ENCODE results near the gene NHEJ1. TPM values are rescaled to one million over a fixed set of nuclear protein-coding genes. Genes with fewer than 3 reads are reported as not detected.

Gene NHEJ1
- total RNA-seq, 1 experiment from 2014 or later, result 20.8 TPM

DNA sequence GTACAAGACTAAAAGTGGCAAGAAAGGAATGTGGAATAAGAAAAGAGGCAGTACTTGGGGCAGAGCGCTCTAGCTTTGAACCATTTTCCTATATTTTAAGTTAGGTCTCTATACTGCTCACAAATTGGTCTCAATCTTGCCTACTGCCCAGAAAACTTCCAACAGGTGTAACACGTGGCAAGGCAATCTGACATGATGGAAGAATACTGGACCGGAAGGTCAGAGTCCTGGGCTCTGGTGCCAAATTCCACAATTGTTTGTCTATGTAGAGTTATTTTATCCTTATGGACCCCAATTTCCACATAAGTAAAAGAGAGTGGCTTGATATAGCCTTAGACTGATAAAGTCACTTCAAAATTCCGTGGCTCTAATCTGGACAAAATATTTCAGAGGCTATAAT lies 28.9 kb downstream of the NHEJ1 start:
- Mint-ChIP-seq H3K4me1 (peaks cover 0 to 4% of the 10 kb centered on the region in 2 experiments; a peak in 2 of 4 replicates), H3K27ac (no peak overlapping the region), H3K4me3 (no peak overlapping the region), H3K36me3 (ENCODE audit: insufficient read depth in 1 of 3, low read depth in 3 of 3) (no peaks in the 10 kb centered on the region), H3K9me3 (no peaks in the 10 kb centered on the region), H3K27me3 (ENCODE audit: low read depth) (no peaks in the 10 kb centered on the region)
- Histone ChIP-seq H3K4me2 (ENCODE audit: insufficient read depth, insufficient read length, low read length) (no peak overlapping the region), H3K9me3 (ENCODE audit: control insufficient read depth, low read depth, low read length) (no peaks in the 10 kb centered on the region), H3K23ac (ENCODE audit: insufficient read length, low read depth, low read length) (no peak overlapping the region), H3K4me1 (ENCODE audit: insufficient read depth, low read length) (peaks cover 2% of the 10 kb centered on the region; the same call in 1 of the 2 replicates), H4K8ac (replicated peaks; ENCODE audit: insufficient read length, low read depth, low read length) (no peak overlapping the region), H4K5ac (ENCODE audit: insufficient read length, low read depth, low read length) (no peak overlapping the region), H2AFZ (ENCODE audit: low read length) (no peak overlapping the region), H2BK15ac (ENCODE audit: low read depth, low read length) (no peak overlapping the region), H3K9ac (ENCODE audit: extremely low read depth, insufficient read length, low read length) (no peak overlapping the region), H2BK12ac (ENCODE audit: insufficient read length, low read depth, low read length) (no peak overlapping the region), H3K18ac (ENCODE audit: insufficient read length, low read depth, low read length) (no peak overlapping the region), H4K20me1 (ENCODE audit: control insufficient read depth, insufficient read depth, insufficient read length) (no peaks in the 10 kb centered on the region), H3K27ac (ENCODE audit: insufficient read length, low read depth, low read length) (no peak overlapping the region), H3K14ac (ENCODE audit: insufficient read depth, low read length) (no peak overlapping the region), H2BK5ac (ENCODE audit: insufficient read length, low read length) (no peak overlapping the region), H3T11ph (ENCODE audit: low read length) (no peak overlapping the region), H3K79me2 (ENCODE audit: insufficient read depth, low read length) (no peaks in the 10 kb centered on the region), H3K79me1 (ENCODE audit: insufficient read depth, low read depth, low read length, poor library complexity, severe bottlenecking) (no peaks in the 10 kb centered on the region), H3K27me3 (ENCODE audit: insufficient read depth, low read length) (no peaks in the 10 kb centered on the region), H2BK120ac (ENCODE audit: low read depth, low read length, poor library complexity, severe bottlenecking) (no peak overlapping the region), H2BK20ac (ENCODE audit: low read depth, low read length, poor library complexity, severe bottlenecking) (no peak overlapping the region), H2AK5ac (ENCODE audit: insufficient read length, low read length) (no peak overlapping the region), H4K91ac (ENCODE audit: insufficient read length, low read depth, low read length) (no peak overlapping the region), H3K56ac (ENCODE audit: insufficient read length, low read depth, low read length) (no peak overlapping the region), H3K23me2 (ENCODE audit: insufficient read length, low read depth, low read length, poor library complexity, severe bottlenecking) (no peaks in the 10 kb centered on the region), H3K4ac (ENCODE audit: low read depth, low read length) (no peak overlapping the region)
- TF ChIP-seq, protein P1, sequence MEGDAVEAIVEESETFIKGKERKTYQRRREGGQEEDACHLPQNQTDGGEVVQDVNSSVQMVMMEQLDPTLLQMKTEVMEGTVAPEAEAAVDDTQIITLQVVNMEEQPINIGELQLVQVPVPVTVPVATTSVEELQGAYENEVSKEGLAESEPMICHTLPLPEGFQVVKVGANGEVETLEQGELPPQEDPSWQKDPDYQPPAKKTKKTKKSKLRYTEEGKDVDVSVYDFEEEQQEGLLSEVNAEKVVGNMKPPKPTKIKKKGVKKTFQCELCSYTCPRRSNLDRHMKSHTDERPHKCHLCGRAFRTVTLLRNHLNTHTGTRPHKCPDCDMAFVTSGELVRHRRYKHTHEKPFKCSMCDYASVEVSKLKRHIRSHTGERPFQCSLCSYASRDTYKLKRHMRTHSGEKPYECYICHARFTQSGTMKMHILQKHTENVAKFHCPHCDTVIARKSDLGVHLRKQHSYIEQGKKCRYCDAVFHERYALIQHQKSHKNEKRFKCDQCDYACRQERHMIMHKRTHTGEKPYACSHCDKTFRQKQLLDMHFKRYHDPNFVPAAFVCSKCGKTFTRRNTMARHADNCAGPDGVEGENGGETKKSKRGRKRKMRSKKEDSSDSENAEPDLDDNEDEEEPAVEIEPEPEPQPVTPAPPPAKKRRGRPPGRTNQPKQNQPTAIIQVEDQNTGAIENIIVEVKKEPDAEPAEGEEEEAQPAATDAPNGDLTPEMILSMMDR (conservative IDR thresholded peaks at IDR 0.05), result no peak
- DNase-seq, result no peak
- WGBS (ENCODE audit: extremely low coverage, insufficient read length, low lambda C conversion rate), result no CpG with 5 or more reads among the region's 4 CpGs

Measured in H9 (cell line).